MCF 10A (cell line): ENCODE data around the gene USP8. TPM values are rescaled to one million over a fixed set of nuclear protein-coding genes. Genes with fewer than 3 reads are reported as not detected.

Experiments used
- BruUV-seq: library from RNA; stranded (reverse); fragments of 400-500 nt; replicated peaks from 2 replicates; lab custom pipeline; 2021; lab: Mats Ljungman, UMichigan
- CTCF ChIA-PET: fragments of 300-600 bp; sonication (Branson Sonifier 250); formaldehyde crosslinking; extraction: SDS; loops from one replicate; lab custom pipeline; 2021; ENCODE audit warnings: antibody characterized with exemption, inconsistent platforms; lab: Yijun Ruan, JAX
- POLR2A ChIA-PET: fragments of 300-600, 350-650 bp; sonication (Branson Sonifier 250); formaldehyde crosslinking; extraction: SDS; loops from one replicate; lab custom pipeline; 2020; ENCODE audit warnings: antibody characterized with exemption, inconsistent platforms; lab: Yijun Ruan, JAX
- DNase-seq: peaks from one replicate; pipeline ENCODE4 v3.0.0-alpha.2; 2018; ENCODE audit not compliant: unreplicated experiment
- H3K27ac Mint-ChIP-seq: one replicate; pipeline ENCODE4 v1.8.0; 2022; ENCODE audit warnings: mild to moderate bottlenecking, low read depth, mixed read lengths; ENCODE audit not compliant: unreplicated experiment
- H3K27me3 Mint-ChIP-seq: one replicate; pipeline ENCODE4 v1.8.0; 2022; ENCODE audit warnings: mixed read lengths; ENCODE audit not compliant: insufficient read depth, unreplicated experiment
- H3K36me3 Mint-ChIP-seq: one replicate; pipeline ENCODE4 v1.8.0; 2022; ENCODE audit warnings: mild to moderate bottlenecking, moderate library complexity, mixed read lengths; ENCODE audit not compliant: insufficient read depth, unreplicated experiment
- H3K4me1 Mint-ChIP-seq: one replicate; pipeline ENCODE4 v1.8.0; 2022; ENCODE audit warnings: mixed read lengths; ENCODE audit not compliant: insufficient read depth, unreplicated experiment
- H3K4me3 Mint-ChIP-seq: one replicate; pipeline ENCODE4 v1.8.0; 2022; ENCODE audit warnings: mild to moderate bottlenecking, moderate library complexity, mixed read lengths; ENCODE audit not compliant: unreplicated experiment
- H3K9me3 Mint-ChIP-seq: one replicate; pipeline ENCODE4 v1.8.0; 2022; ENCODE audit warnings: mixed read lengths; ENCODE audit not compliant: unreplicated experiment
- intact Hi-C: fragments of 100-400 bp; cut with micrococcal nuclease; formaldehyde crosslinking; loops from 2 replicates; pipeline ENCODE4 v1.14.1; 2022
- total RNA-seq: library from RNA; stranded (reverse); gene quantifications from 2 replicates; pipeline ENCODE4 v1.2.3, GENCODE V29; 2022
- TF ChIP-seq, protein P1 (sequence below): fragments of 200-600 bp; IDR thresholded peaks from one replicate; pipeline ENCODE4 v1.8.0; 2022; ENCODE audit warnings: antibody characterized with exemption, mild to moderate bottlenecking; ENCODE audit not compliant: unreplicated experiment

Gene USP8
- total RNA-seq, 1 experiment from 2014 or later, result 72.7 TPM

DNA sequence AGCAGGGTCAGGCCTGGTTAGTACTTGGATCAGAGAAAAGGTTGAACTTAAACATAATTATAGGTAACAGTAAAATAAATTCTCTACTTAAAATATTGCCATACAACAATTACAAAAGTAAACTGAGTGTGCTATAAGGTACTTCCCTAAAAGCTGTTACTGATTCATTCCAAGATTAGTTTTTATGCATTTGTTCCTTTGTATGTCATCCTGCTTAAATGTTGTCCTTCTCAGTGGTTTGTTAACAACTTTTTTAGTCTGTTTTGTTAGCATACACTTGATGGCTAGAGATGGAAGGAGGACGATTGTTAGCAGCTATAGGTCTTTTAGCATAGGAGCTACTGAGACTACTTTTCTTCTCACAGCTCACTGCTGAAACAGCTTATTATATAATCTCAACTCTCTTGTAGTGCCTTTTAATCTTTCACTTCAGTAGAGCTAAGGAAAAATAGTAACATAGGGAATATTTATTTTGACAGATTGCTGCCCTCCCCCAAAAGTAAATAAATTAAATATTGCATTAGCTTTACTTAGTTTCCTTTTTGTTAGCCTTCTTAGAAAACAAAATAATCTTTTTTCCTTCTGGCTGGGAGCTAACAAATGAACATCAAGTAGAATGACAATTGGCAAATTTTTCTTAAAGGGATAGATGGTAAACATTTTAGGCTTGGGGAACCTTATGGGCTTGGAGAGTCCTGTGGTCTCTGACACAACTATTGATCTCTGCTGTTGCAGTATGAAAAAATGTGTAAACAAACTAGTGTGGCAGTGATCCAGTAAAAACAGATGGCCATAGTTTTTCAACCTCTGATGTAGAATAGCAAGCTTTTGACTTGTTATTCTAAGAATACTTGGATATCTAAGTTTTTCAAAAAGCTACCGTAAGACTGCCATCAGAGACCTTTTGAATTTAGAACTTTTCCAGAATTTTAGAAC lies 39.5 kb downstream of the USP8 start:
- intact Hi-C loops, result no loop called here
- POLR2A ChIA-PET, result no interaction called here
- BruUV-seq, result no TSS peak
- Mint-ChIP-seq H3K27ac (peak overlapping the region; percentile 54), H3K4me1 (no peaks in the 10 kb centered on the region), H3K9me3 (no peaks in the 10 kb centered on the region), H3K36me3 (peaks cover 89% of the 10 kb centered on the region), H3K27me3 (no peaks in the 10 kb centered on the region), H3K4me3 (no peak overlapping the region)
- CTCF ChIA-PET, result interaction anchor here (0.5 kb wide), 1 partner anchor 698 kb away, joined by 3 read pairs; no protein-coding TSS in a partner anchor
- TF ChIP-seq, protein P1, sequence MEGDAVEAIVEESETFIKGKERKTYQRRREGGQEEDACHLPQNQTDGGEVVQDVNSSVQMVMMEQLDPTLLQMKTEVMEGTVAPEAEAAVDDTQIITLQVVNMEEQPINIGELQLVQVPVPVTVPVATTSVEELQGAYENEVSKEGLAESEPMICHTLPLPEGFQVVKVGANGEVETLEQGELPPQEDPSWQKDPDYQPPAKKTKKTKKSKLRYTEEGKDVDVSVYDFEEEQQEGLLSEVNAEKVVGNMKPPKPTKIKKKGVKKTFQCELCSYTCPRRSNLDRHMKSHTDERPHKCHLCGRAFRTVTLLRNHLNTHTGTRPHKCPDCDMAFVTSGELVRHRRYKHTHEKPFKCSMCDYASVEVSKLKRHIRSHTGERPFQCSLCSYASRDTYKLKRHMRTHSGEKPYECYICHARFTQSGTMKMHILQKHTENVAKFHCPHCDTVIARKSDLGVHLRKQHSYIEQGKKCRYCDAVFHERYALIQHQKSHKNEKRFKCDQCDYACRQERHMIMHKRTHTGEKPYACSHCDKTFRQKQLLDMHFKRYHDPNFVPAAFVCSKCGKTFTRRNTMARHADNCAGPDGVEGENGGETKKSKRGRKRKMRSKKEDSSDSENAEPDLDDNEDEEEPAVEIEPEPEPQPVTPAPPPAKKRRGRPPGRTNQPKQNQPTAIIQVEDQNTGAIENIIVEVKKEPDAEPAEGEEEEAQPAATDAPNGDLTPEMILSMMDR, result no peak
- DNase-seq, result peak; percentile 6

DNA sequence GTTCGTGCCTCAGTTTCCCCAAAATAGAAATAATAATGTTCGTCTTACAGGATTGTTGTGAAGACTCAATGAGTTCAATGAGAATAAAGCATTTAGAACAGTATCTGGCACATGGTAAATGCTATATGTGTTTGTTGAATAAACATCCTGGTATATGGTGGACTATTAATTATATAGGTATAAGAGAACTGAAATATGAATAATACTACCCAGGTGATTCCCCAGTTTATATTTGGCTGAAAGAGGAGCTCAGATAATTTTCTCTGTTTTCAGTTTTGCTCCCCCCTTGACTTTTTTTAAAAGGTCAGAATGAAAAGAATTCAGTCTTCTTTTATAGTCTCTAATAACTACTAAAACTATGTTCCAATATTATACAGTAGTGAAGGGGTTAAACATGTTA lies 46.9 kb downstream of the USP8 start:
- POLR2A ChIA-PET, result no interaction called here
- DNase-seq, result no peak
- H3K4me1 Mint-ChIP-seq, result no peaks in the 10 kb centered on the region
- peaks cover 70% of the 10 kb centered on the region for H3K36me3 Mint-ChIP-seq
- no peaks in the 10 kb centered on the region for H3K27me3 Mint-ChIP-seq
- TF ChIP-seq, protein P1, result no peak
- no peaks in the 10 kb centered on the region for H3K9me3 Mint-ChIP-seq
- BruUV-seq, result no TSS peak
- intact Hi-C loops, result no loop called here
- no peak overlapping the region for H3K27ac Mint-ChIP-seq
- CTCF ChIA-PET, result interaction anchor here (0.5 to 0.6 kb wide), 3 partner anchors 473 to 932 kb away, joined by 3 to 4 read pairs (median 3); no protein-coding TSS in a partner anchor
- no peak overlapping the region for H3K4me3 Mint-ChIP-seq

DNA sequence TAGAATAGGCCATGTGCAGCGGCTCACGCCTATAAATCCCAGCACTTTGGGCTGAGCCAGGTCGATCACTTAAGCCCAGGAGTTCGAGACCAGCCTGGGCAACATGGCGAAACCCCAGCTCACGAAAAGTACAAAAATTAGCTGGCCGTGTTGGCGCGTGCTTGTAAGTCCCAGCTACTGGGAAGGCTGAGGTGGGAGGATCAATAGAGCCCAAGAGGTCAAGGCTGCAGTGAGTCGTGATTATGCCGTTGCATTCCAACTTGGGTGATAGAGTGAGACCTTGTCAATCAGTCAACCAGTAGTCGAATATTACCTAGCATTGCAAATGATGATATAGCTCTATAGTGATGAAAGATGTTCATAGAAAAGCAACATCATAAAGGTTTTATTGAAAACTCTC lies 51.9 kb downstream of the USP8 start:
- intact Hi-C loops, result no loop called here
- ChIA-PET CTCF (interaction anchor here (0.6 kb wide), 1 partner anchor 428 kb away, joined by 5 read pairs; no protein-coding TSS in a partner anchor), POLR2A (no interaction called here)
- DNase-seq, result no peak
- TF ChIP-seq, protein P1, result no peak
- no peaks in the 10 kb centered on the region for H3K27me3 Mint-ChIP-seq
- H3K4me1 Mint-ChIP-seq, result no peaks in the 10 kb centered on the region
- no TSS peak for BruUV-seq
- no peak overlapping the region for H3K27ac Mint-ChIP-seq
- H3K36me3 Mint-ChIP-seq, result peaks cover 70% of the 10 kb centered on the region
- H3K9me3 Mint-ChIP-seq, result no peaks in the 10 kb centered on the region
- H3K4me3 Mint-ChIP-seq, result no peak overlapping the region

- Mint-ChIP-seq H3K27me3 (no peaks in the 10 kb centered on the region), H3K9me3 (peaks cover 7% of the 10 kb centered on the region), H3K4me1 (no peaks in the 10 kb centered on the region), H3K27ac (no peak overlapping the region), H3K36me3 (peaks cover 93% of the 10 kb centered on the region), H3K4me3 (no peak overlapping the region)
- ChIA-PET POLR2A (no interaction called here), CTCF (interaction anchor here (0.7 kb wide), 1 partner anchor 31 kb away, joined by 3 read pairs; no protein-coding TSS in a partner anchor)
- intact Hi-C loops, result no loop called here
- no peak for DNase-seq
- TF ChIP-seq, protein P1, result no peak
- no TSS peak for BruUV-seq
Observed at GRCh38 chr15:50484781-50485180, 60.6 kb downstream of the USP8 start.
